Neutrophil (primary cell): Measurements from ENCODE around the gene SHOC2.

Experiments used
- H3K27ac ChIP-seq: fragments of 200-600 bp; sonication (generic); 2 replicates; pipeline ENCODE4 v1.5.1; 2016; ENCODE audit warnings: mild to moderate bottlenecking, moderate library complexity
- H3K27me3 ChIP-seq: fragments of 200-600 bp; sonication (generic); 2 replicates; pipeline ENCODE4 v1.6.0; 2016; ENCODE audit warnings: mild to moderate bottlenecking
- H3K36me3 ChIP-seq: fragments of 200-600 bp; sonication (generic); 2 replicates; pipeline ENCODE4 v1.5.1; 2017
- H3K4me1 ChIP-seq, 2 experiments: fragments of 200-600 bp in 1 of 2; sonication (generic) in 1 of 2; 1 replicate in 1 of 2; 2 replicates in 1 of 2; pipeline versions ENCODE4 v1.5.1 to v1.6.1; 2013 to 2016; ENCODE audit warnings: low read depth in 1 of 2, low read length in 1 of 2, mild to moderate bottlenecking in 1 of 2, moderate library complexity in 1 of 2; ENCODE audit not compliant: control insufficient read depth in 1 of 2, insufficient read depth in 1 of 2
- H3K4me3 ChIP-seq, 2 experiments: fragments of 200-600 bp in 1 of 2; sonication (generic) in 1 of 2; 1 replicate in 1 of 2; 2 replicates in 1 of 2; pipeline ENCODE4 v1.5.1; 2013 to 2016; ENCODE audit warnings: low read depth in 1 of 2, low read length in 1 of 2, mild to moderate bottlenecking in 1 of 2, moderate library complexity in 1 of 2
- H3K9me3 ChIP-seq: fragments of 200-600 bp; sonication (generic); 2 replicates; pipeline ENCODE4 v1.5.1; 2016
- CTCF ChIP-seq: fragments of 200-600 bp; sonication (generic); IDR thresholded peaks from 2 replicates; pipeline ENCODE4 v1.5.1; 2016; ENCODE audit warnings: antibody characterized with exemption

Gene SHOC2

GRCh38 chr10:110892602-110893288 is 26.7 kb upstream of the SHOC2 start:
- TF ChIP-seq CTCF = no peak
- peaks cover 63% of the 10 kb centered on the region for H3K36me3 ChIP-seq

GRCh38 chr10:110893559-110894179 is 25.7 kb upstream of the SHOC2 start:
- H3K27ac ChIP-seq = no peak overlapping the region
- no peaks in the 10 kb centered on the region for H3K27me3 ChIP-seq
- no peaks in the 10 kb centered on the region for H3K9me3 ChIP-seq
- H3K36me3 ChIP-seq = peaks cover 62% of the 10 kb centered on the region
- H3K4me1 ChIP-seq = peaks cover 0 to 4% of the 10 kb centered on the region in 2 experiments
- TF ChIP-seq CTCF = peak; percentile 33
- no peak overlapping the region for H3K4me3 ChIP-seq

More at GRCh38 chr10:110892602-110893288, 26.7 kb upstream of the SHOC2 start:
- H3K27ac ChIP-seq = no peak overlapping the region
- H3K4me3 ChIP-seq = no peak overlapping the region
- H3K4me1 ChIP-seq = peaks cover 0 to 4% of the 10 kb centered on the region in 2 experiments
- H3K9me3 ChIP-seq = no peaks in the 10 kb centered on the region
- H3K27me3 ChIP-seq = no peaks in the 10 kb centered on the region

- no peak for TF ChIP-seq CTCF
- Histone ChIP-seq H3K36me3 (peaks cover 73% of the 10 kb centered on the region), H3K4me1 (peaks cover 0 to 4% of the 10 kb centered on the region in 2 experiments), H3K27ac (peak overlapping the region; percentile 29), H3K9me3 (no peaks in the 10 kb centered on the region), H3K27me3 (no peaks in the 10 kb centered on the region), H3K4me3 (no peak overlapping the region)
These were observed 22.2 kb upstream of the SHOC2 start for GRCh38 chr10:110897184-110897583.

GRCh38 chr10:110898391-110898790 is 21.0 kb upstream of the SHOC2 start:
- H3K36me3 ChIP-seq = peaks cover 72% of the 10 kb centered on the region

GRCh38 chr10:110900983-110901382 is 18.4 kb upstream of the SHOC2 start:
- H3K36me3 ChIP-seq = peaks cover 70% of the 10 kb centered on the region

More at GRCh38 chr10:110898391-110898790, 21.0 kb upstream of the SHOC2 start:
- Histone ChIP-seq H3K9me3 (no peaks in the 10 kb centered on the region), H3K4me3 (no peak overlapping the region), H3K27ac (no peak overlapping the region), H3K27me3 (no peaks in the 10 kb centered on the region), H3K4me1 (peaks cover 0 to 3% of the 10 kb centered on the region in 2 experiments)
- TF ChIP-seq CTCF = no peak

More at GRCh38 chr10:110900983-110901382, 18.4 kb upstream of the SHOC2 start:
- Histone ChIP-seq H3K27me3 (no peaks in the 10 kb centered on the region), H3K4me1 (no peaks in the 10 kb centered on the region), H3K4me3 (no peak overlapping the region), H3K27ac (no peak overlapping the region), H3K9me3 (no peaks in the 10 kb centered on the region)
- TF ChIP-seq CTCF = no peak
